A549 (cell line): Measurements from ENCODE around the gene EFCAB7. TPM values are rescaled to one million over a fixed set of nuclear protein-coding genes. Genes with fewer than 3 reads are reported as not detected.

Source experiments
- ATAC-seq, 2 experiments: fragments of 200-7000 bp in 1 of 2; fragments of >200 bp in 1 of 2; cut with Nextera tagmentation in 1 of 2; cut with Tn5 transposase in 1 of 2; 3 replicates each; pipeline versions ENCODE4 v1.8.0 to v1.9.1; 2018 to 2020; ENCODE audit warnings: mild to moderate bottlenecking in 1 of 2, moderate library complexity in 1 of 2
- CTCF ChIA-PET: fragments of 300-600 bp; sonication (Branson Sonifier 250); formaldehyde crosslinking; extraction: SDS; loops from one replicate; lab custom pipeline; 2021; ENCODE audit warnings: antibody characterized with exemption, inconsistent platforms; lab: Yijun Ruan, JAX
- POLR2A ChIA-PET: fragments of 350-600 bp; formaldehyde crosslinking; extraction: SDS; loops from one replicate; lab custom pipeline; 2021; ENCODE audit warnings: antibody characterized with exemption, inconsistent platforms; lab: Yijun Ruan, JAX
- DNase-seq, 2 experiments: peaks; one replicate each; pipeline versions ENCODE4 v3.0.0 to v3.0.0-alpha.2; 2011 to 2016; ENCODE audit warnings: low read depth in 1 of 2, low spot score in 1 of 2
- FAIRE-seq: peaks from 2 replicates; lab custom pipeline; 2011; peaks lifted over from hg19 to GRCh38; lab: Jason Lieb, UNC
- H3K27ac ChIP-seq, 2 experiments: fragments of >200 bp; sonication (Bioruptor Twin); formaldehyde crosslinking; 3 replicates each; pipeline ENCODE4 v1.5.1; 2016 to 2017
- H3K4me1 ChIP-seq: fragments of >200 bp; sonication (Bioruptor Twin); formaldehyde crosslinking; 3 replicates; pipeline ENCODE4 v1.6.1; 2016
- H3K4me2 ChIP-seq: fragments of >200 bp; sonication (Bioruptor Twin); formaldehyde crosslinking; 3 replicates; pipeline ENCODE4 v1.6.1; 2016
- H3K4me3 ChIP-seq: fragments of >200 bp; sonication (Bioruptor Twin); formaldehyde crosslinking; 3 replicates; pipeline ENCODE4 v1.5.1; 2016
- H3K9me3 ChIP-seq: fragments of >200 bp; sonication (Bioruptor Twin); formaldehyde crosslinking; 3 replicates; pipeline ENCODE4 v1.6.1; 2016
- CBX8 ChIP-seq: fragments of 200-600 bp; sonication (generic); IDR thresholded peaks from 2 replicates; pipeline ENCODE4 v1.6.1; 2016
- CEBPB ChIP-seq, 2 experiments: fragments of >200 bp in 1 of 2; sonication (Bioruptor Twin) in 1 of 2; formaldehyde crosslinking in 1 of 2; IDR thresholded peaks; 2 replicates each; pipeline ENCODE4 v1.6.1; 2012 to 2016
- CTCF ChIP-seq: fragments of >200 bp; sonication (Bioruptor Twin); formaldehyde crosslinking; IDR thresholded peaks from 3 replicates; pipeline ENCODE4 v1.5.1; 2016
- EHMT2 ChIP-seq: fragments of 200-600 bp; sonication (generic); IDR thresholded peaks from 2 replicates; pipeline ENCODE4 v1.6.1; 2016; ENCODE audit warnings: antibody characterized with exemption, low read depth, mild to moderate bottlenecking, moderate library complexity
- ELK1 ChIP-seq: fragments of 150-350 bp; IDR thresholded peaks from 2 replicates; pipeline ENCODE4 v1.6.1; 2014; ENCODE audit warnings: low read depth, mild to moderate bottlenecking, low read length
- FOSB ChIP-seq: fragments of 250-450 bp; sonication (Bioruptor Pico); IDR thresholded peaks from 2 replicates; pipeline ENCODE4 v1.5.0; 2020; ENCODE audit warnings: mild to moderate bottlenecking, moderate library complexity
- HDAC2 ChIP-seq: fragments of 200-600 bp; sonication (generic); IDR thresholded peaks from 2 replicates; pipeline ENCODE4 v1.6.1; 2016
- HEYL ChIP-seq: fragments of 250-450 bp; sonication (Bioruptor Pico); IDR thresholded peaks from 2 replicates; pipeline ENCODE4 v1.8.0; 2021; ENCODE audit warnings: mild to moderate bottlenecking, moderate library complexity
- HOXB13 ChIP-seq: fragments of 250-450 bp; sonication (Bioruptor Pico); IDR thresholded peaks from 2 replicates; pipeline ENCODE4 v1.5.0; 2020; ENCODE audit warnings: low read depth, mild to moderate bottlenecking, moderate library complexity
- HOXB5 ChIP-seq: fragments of 250-450 bp; sonication (Bioruptor Pico); IDR thresholded peaks from 2 replicates; pipeline ENCODE4 v1.5.0; 2020; ENCODE audit warnings: mild to moderate bottlenecking, moderate library complexity
- JUN ChIP-seq, 2 experiments: fragments of >200 bp; sonication (Bioruptor Twin); formaldehyde crosslinking; IDR thresholded peaks; 2 replicates in 1 of 2; 3 replicates in 1 of 2; pipeline ENCODE4 v1.6.1; 2016 to 2017
- JUNB ChIP-seq: fragments of >200 bp; sonication (Bioruptor Twin); formaldehyde crosslinking; IDR thresholded peaks from 2 replicates; pipeline ENCODE4 v1.6.1; 2016
- KDM5A ChIP-seq: fragments of 200-600 bp; sonication (generic); IDR thresholded peaks from 2 replicates; pipeline ENCODE4 v1.6.1; 2016; ENCODE audit warnings: antibody characterized with exemption, mild to moderate bottlenecking
- MAZ ChIP-seq: fragments of 150-350 bp; IDR thresholded peaks from 2 replicates; pipeline ENCODE4 v1.6.1; 2014; ENCODE audit warnings: antibody characterized with exemption, low read depth, low read length, borderline replicate concordance
- PHF8 ChIP-seq: fragments of 200-600 bp; sonication (generic); IDR thresholded peaks from 2 replicates; pipeline ENCODE4 v1.6.1; 2016; ENCODE audit warnings: low read depth, mild to moderate bottlenecking, antibody characterized with exemption, moderate library complexity, borderline replicate concordance
- RAD21 ChIP-seq, 2 experiments: fragments of >200 bp in 1 of 2; sonication (Bioruptor Twin) in 1 of 2; formaldehyde crosslinking in 1 of 2; IDR thresholded peaks in 1 of 2; conservative IDR thresholded peaks in 1 of 2; 2 replicates in 1 of 2; 3 replicates in 1 of 2; pipeline ENCODE4 v1.6.1; 2012 to 2018; ENCODE audit warnings: inconsistent platforms in 1 of 2
- RCOR1 ChIP-seq: fragments of 150-350 bp; IDR thresholded peaks from 2 replicates; pipeline ENCODE4 v1.6.1; 2014; ENCODE audit warnings: antibody characterized with exemption, low read length, low read depth
- RNF2 ChIP-seq: fragments of 200-600 bp; sonication (generic); IDR thresholded peaks from 2 replicates; pipeline ENCODE4 v1.6.1; 2016; ENCODE audit warnings: low read depth, mild to moderate bottlenecking, antibody characterized with exemption, moderate library complexity, borderline replicate concordance
- SMC3 ChIP-seq: fragments of >200 bp; sonication (Bioruptor Twin); formaldehyde crosslinking; IDR thresholded peaks from 3 replicates; pipeline ENCODE4 v1.6.1; 2018; ENCODE audit warnings: inconsistent platforms
- SREBF2 ChIP-seq: fragments of 450-650 bp; IDR thresholded peaks from 2 replicates; pipeline ENCODE4 v1.6.1; 2014; ENCODE audit warnings: mild to moderate bottlenecking, moderate library complexity
- WGBS: methylation state at CpG from one replicate; pipeline ENCODE4 v1.1.6; 2017; ENCODE audit errors: missing lambda C conversion rate; 5-methylcytosine and 5-hydroxymethylcytosine counted together
- polyA plus RNA-seq, 4 experiments: library from polyadenylated mRNA; depleted of rRNA in 3 of 4; stranded (reverse); fragments of >200 nt; fragmentation: RNase III in 1 of 4; extraction: RNeasy Plus Mini Kit Qiagen cat#74134 plus additional on column Dnase treatment in 1 of 4; gene quantifications; 2 replicates in 3 of 4; 3 replicates in 1 of 4; pipeline ENCODE4 v1.2.3, GENCODE V29; 2011 to 2017
- TF ChIP-seq, protein P1 (sequence below): fragments of 200-600 bp; sonication (generic); IDR thresholded peaks from 2 replicates; pipeline ENCODE4 v1.6.1; 2016; ENCODE audit warnings: antibody characterized with exemption, mild to moderate bottlenecking, moderate library complexity
- TF ChIP-seq, protein P2 (sequence below): fragments of >200 bp; sonication (Bioruptor Twin); formaldehyde crosslinking; IDR thresholded peaks from 2 replicates; pipeline ENCODE4 v1.6.1; 2016
- TF ChIP-seq, protein P3 (sequence below): fragments of 450-650 bp; IDR thresholded peaks from 2 replicates; pipeline ENCODE4 v1.6.1; 2014; ENCODE audit warnings: antibody characterized with exemption

Gene EFCAB7
- polyA plus RNA-seq, 2 of the 4 experiments (the other 2 are of a cell fraction), result 4.6 to 5.6 TPM

DNA sequence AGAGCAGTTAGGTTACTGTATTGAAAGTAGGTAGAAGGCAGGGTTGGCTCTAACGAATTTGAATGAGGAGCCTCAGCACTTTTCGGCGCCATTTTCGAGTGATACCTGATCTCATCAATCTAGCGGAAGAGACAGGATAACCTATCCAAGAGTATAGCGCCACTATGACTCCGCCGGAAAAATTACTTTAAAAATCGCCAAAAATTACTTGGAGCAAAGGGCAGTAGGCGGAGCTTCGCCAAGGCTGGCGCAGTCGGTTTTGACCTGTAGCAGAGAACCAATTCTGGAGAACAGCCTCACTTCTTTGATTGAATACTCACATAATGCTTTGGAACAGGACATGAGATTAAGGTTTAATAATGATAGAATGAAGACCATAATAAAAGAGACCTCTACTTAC is 25.6 kb downstream of the EFCAB7 start (continued):
- TF ChIP-seq, protein P1, sequence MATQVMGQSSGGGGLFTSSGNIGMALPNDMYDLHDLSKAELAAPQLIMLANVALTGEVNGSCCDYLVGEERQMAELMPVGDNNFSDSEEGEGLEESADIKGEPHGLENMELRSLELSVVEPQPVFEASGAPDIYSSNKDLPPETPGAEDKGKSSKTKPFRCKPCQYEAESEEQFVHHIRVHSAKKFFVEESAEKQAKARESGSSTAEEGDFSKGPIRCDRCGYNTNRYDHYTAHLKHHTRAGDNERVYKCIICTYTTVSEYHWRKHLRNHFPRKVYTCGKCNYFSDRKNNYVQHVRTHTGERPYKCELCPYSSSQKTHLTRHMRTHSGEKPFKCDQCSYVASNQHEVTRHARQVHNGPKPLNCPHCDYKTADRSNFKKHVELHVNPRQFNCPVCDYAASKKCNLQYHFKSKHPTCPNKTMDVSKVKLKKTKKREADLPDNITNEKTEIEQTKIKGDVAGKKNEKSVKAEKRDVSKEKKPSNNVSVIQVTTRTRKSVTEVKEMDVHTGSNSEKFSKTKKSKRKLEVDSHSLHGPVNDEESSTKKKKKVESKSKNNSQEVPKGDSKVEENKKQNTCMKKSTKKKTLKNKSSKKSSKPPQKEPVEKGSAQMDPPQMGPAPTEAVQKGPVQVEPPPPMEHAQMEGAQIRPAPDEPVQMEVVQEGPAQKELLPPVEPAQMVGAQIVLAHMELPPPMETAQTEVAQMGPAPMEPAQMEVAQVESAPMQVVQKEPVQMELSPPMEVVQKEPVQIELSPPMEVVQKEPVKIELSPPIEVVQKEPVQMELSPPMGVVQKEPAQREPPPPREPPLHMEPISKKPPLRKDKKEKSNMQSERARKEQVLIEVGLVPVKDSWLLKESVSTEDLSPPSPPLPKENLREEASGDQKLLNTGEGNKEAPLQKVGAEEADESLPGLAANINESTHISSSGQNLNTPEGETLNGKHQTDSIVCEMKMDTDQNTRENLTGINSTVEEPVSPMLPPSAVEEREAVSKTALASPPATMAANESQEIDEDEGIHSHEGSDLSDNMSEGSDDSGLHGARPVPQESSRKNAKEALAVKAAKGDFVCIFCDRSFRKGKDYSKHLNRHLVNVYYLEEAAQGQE, result no peak
- TF ChIP-seq RCOR1 (no peak), EHMT2 (no peak), JUN (IDR thresholded peaks at IDR 0.05) (no peak)

DNA sequence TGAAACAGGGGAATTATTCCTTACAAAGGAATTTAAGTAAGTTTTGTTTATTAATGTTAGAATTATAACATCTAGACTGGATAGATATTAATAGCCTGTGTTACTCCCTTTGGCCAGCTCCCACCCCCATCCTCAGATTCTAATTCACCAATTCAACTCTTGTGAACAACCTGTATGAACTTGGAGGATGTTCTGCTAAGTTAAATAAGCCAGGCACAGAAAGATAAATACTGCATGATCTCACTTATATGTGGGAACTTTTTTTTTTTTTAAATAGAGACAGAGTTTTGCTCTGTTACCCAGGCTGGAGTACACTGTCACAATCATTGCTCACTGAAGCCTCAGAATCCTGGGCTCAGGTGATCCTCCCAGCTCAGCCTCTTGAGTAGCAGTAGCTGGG is 32.2 kb downstream of the EFCAB7 start:
- H3K9me3 ChIP-seq, result no peaks in the 10 kb centered on the region
- ChIA-PET CTCF (no interaction called here), POLR2A (no interaction called here)
- H3K4me1 ChIP-seq, result peaks cover 4% of the 10 kb centered on the region; the same call in 1 of the 3 replicates
- DNase-seq, result no peak
- no peak overlapping the region for H3K4me2 ChIP-seq
- TF ChIP-seq, protein P2, sequence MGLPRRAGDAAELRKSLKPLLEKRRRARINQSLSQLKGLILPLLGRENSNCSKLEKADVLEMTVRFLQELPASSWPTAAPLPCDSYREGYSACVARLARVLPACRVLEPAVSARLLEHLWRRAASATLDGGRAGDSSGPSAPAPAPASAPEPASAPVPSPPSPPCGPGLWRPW, result no peak
- TF ChIP-seq RNF2 (no peak), SMC3 (no peak), PHF8 (no peak), HOXB5 (CRISPR knock-in tag) (no peak), JUNB (no peak), KDM5A (no peak), HOXB13 (CRISPR knock-in tag) (no peak), MAZ (no peak), HEYL (CRISPR knock-in tag) (no peak), SREBF2 (no peak), ELK1 (no peak), FOSB (CRISPR knock-in tag) (no peak), CEBPB (IDR thresholded peaks at IDR 0.05) (no peak)
- TF ChIP-seq, protein P3, sequence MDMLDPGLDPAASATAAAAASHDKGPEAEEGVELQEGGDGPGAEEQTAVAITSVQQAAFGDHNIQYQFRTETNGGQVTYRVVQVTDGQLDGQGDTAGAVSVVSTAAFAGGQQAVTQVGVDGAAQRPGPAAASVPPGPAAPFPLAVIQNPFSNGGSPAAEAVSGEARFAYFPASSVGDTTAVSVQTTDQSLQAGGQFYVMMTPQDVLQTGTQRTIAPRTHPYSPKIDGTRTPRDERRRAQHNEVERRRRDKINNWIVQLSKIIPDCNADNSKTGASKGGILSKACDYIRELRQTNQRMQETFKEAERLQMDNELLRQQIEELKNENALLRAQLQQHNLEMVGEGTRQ, result no peak
- TF ChIP-seq, all 56 proteins: peak for 0
- Histone ChIP-seq H3K27ac (no peak overlapping the region), H3K4me3 (no peak overlapping the region)
- no peak for ATAC-seq
- FAIRE-seq, result no peak

- Histone ChIP-seq H3K9me3 (no peaks in the 10 kb centered on the region), H3K4me1 (peaks cover 4% of the 10 kb centered on the region; the same call in 1 of the 3 replicates), H3K4me3 (no peak overlapping the region), H3K27ac (no peak overlapping the region), H3K4me2 (no peak overlapping the region)
- FAIRE-seq (no peak), ATAC-seq (peak in 1 of 2 experiments; percentile 76; a peak in 3 of 6 replicates), DNase-seq (peak in 1 of 2 experiments; percentile 39)
- ChIA-PET CTCF (interaction anchor here (0.6 to 2.3 kb wide), 9 partner anchors 9 to 704 kb away, joined by 3 to 9 read pairs (median 4); no protein-coding TSS in a partner anchor), POLR2A (no interaction called here)
- 52% methylated on average over 6 of the region's 6 CpGs for WGBS
- TF ChIP-seq RAD21 (conservative IDR thresholded peaks at IDR 0.05 in 1 of 2, IDR thresholded peaks at IDR 0.05 in 1 of 2) (peak; percentile 43 to 57; a peak in 4 of 5 replicates), HDAC2 (no peak), CTCF (peak; percentile 55), CBX8 (no peak), RNF2 (no peak), SMC3 (peak; percentile 30; the same call in 1 of the 3 replicates)
- TF ChIP-seq, protein P1, result no peak
These were observed 34.2 kb downstream of the EFCAB7 start for GRCh38 chr1:63557365-63557987.
